HL-60 (cell line): ENCODE results near the gene TAS2R30.

Experiments
- GABPA ChIP-seq: IDR thresholded peaks from 2 replicates; pipeline ENCODE4 v1.6.1; 2012; ENCODE audit warnings: low read depth
- POLR2AphosphoS5 ChIP-seq: IDR thresholded peaks from 2 replicates; pipeline ENCODE4 v1.6.1; 2012; ENCODE audit warnings: low read depth
- TF ChIP-seq, protein P1 (sequence below): IDR thresholded peaks from one replicate; pipeline ENCODE4 v1.5.1; 2011; ENCODE audit warnings: low read length, control low read depth, inconsistent platforms; ENCODE audit not compliant: insufficient read depth
- TF ChIP-seq, protein P2 (sequence below): IDR thresholded peaks from 2 replicates; pipeline ENCODE4 v1.6.1; 2012; ENCODE audit warnings: low read depth; ENCODE audit not compliant: insufficient replicate concordance

DNA sequence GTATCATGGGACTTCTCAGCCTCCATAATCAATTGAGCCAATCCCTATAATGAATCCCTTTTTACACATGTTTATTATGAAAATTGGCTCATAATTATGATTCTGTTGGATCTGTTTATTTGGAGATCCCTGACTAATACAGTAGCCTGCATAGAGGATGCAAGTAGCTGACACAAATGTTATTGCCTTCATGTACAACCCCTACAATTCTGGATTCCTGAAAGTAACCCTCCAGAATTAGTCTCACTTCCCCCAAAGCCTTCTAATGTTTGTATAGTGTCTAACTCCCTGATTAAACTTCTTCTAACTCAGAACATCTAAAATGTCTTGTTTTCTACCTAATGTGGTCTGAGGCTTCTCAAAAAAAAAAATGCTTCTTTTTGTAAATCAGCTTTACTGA is 29.9 kb upstream of the TAS2R30 start:
- TF ChIP-seq, protein P1, sequence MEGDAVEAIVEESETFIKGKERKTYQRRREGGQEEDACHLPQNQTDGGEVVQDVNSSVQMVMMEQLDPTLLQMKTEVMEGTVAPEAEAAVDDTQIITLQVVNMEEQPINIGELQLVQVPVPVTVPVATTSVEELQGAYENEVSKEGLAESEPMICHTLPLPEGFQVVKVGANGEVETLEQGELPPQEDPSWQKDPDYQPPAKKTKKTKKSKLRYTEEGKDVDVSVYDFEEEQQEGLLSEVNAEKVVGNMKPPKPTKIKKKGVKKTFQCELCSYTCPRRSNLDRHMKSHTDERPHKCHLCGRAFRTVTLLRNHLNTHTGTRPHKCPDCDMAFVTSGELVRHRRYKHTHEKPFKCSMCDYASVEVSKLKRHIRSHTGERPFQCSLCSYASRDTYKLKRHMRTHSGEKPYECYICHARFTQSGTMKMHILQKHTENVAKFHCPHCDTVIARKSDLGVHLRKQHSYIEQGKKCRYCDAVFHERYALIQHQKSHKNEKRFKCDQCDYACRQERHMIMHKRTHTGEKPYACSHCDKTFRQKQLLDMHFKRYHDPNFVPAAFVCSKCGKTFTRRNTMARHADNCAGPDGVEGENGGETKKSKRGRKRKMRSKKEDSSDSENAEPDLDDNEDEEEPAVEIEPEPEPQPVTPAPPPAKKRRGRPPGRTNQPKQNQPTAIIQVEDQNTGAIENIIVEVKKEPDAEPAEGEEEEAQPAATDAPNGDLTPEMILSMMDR = no peak
- TF ChIP-seq POLR2AphosphoS5 (no peak), GABPA (no peak)
- TF ChIP-seq, protein P2, sequence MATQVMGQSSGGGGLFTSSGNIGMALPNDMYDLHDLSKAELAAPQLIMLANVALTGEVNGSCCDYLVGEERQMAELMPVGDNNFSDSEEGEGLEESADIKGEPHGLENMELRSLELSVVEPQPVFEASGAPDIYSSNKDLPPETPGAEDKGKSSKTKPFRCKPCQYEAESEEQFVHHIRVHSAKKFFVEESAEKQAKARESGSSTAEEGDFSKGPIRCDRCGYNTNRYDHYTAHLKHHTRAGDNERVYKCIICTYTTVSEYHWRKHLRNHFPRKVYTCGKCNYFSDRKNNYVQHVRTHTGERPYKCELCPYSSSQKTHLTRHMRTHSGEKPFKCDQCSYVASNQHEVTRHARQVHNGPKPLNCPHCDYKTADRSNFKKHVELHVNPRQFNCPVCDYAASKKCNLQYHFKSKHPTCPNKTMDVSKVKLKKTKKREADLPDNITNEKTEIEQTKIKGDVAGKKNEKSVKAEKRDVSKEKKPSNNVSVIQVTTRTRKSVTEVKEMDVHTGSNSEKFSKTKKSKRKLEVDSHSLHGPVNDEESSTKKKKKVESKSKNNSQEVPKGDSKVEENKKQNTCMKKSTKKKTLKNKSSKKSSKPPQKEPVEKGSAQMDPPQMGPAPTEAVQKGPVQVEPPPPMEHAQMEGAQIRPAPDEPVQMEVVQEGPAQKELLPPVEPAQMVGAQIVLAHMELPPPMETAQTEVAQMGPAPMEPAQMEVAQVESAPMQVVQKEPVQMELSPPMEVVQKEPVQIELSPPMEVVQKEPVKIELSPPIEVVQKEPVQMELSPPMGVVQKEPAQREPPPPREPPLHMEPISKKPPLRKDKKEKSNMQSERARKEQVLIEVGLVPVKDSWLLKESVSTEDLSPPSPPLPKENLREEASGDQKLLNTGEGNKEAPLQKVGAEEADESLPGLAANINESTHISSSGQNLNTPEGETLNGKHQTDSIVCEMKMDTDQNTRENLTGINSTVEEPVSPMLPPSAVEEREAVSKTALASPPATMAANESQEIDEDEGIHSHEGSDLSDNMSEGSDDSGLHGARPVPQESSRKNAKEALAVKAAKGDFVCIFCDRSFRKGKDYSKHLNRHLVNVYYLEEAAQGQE = no peak
